SK-N-SH treated with all-trans-retinoic acid at 6 μM for 48 hours (cell line): ENCODE measurements around the gene LPIN3.

Source experiments
- ATAC-seq: fragments of 200-7000 bp; cut with Tn5 transposase; 3 replicates; pipeline ENCODE4 v1.9.1; 2020; ENCODE audit warnings: mild to moderate bottlenecking, moderate library complexity
- ARNTL ChIP-seq: fragments of 450-650 bp; formaldehyde crosslinking; IDR thresholded peaks from 2 replicates; pipeline ENCODE4 v1.5.0; 2020; ENCODE audit warnings: low read depth, mild to moderate bottlenecking, moderate library complexity, borderline replicate concordance
- BACH2 ChIP-seq: fragments of 250-450 bp; sonication (Bioruptor Pico); IDR thresholded peaks from 2 replicates; pipeline ENCODE4 v1.9.0; 2021; ENCODE audit warnings: mild to moderate bottlenecking, borderline replicate concordance
- CSDC2 ChIP-seq: fragments of 250-450 bp; sonication (Bioruptor Pico); IDR thresholded peaks from 2 replicates; pipeline ENCODE4 v1.5.0; 2020; ENCODE audit warnings: mild to moderate bottlenecking, moderate library complexity
- ESRRG ChIP-seq: fragments of 250-450 bp; sonication (Bioruptor Pico); IDR thresholded peaks from 2 replicates; pipeline ENCODE4 v1.6.1; 2021; ENCODE audit warnings: mild to moderate bottlenecking
- GLIS3 ChIP-seq: fragments of 250-450 bp; sonication (Bioruptor Pico); IDR thresholded peaks from 2 replicates; pipeline ENCODE4 v1.5.0; 2020; ENCODE audit warnings: mild to moderate bottlenecking, moderate library complexity
- ISL1 ChIP-seq: fragments of 250-450 bp; sonication (Bioruptor Pico); IDR thresholded peaks from 2 replicates; pipeline ENCODE4 v2.1.2; 2022; ENCODE audit warnings: mild to moderate bottlenecking, moderate library complexity
- OSR1 ChIP-seq: fragments of 250-450 bp; sonication (Bioruptor Pico); IDR thresholded peaks from 2 replicates; pipeline ENCODE4 v1.8.0; 2022; ENCODE audit warnings: moderate library complexity, mild to moderate bottlenecking, inconsistent platforms
- PPARA ChIP-seq: fragments of 250-450 bp; sonication (Bioruptor Pico); IDR thresholded peaks from 2 replicates; pipeline ENCODE4 v1.5.0; 2020; ENCODE audit warnings: mild to moderate bottlenecking, borderline replicate concordance
- RARB ChIP-seq: fragments of 250-450 bp; sonication (Bioruptor Pico); IDR thresholded peaks from 2 replicates; pipeline ENCODE4 v1.8.0; 2021; ENCODE audit warnings: mild to moderate bottlenecking, moderate library complexity
- SNAI2 ChIP-seq: fragments of 250-450 bp; sonication (Bioruptor Pico); IDR thresholded peaks from 2 replicates; pipeline ENCODE4 v1.5.0; 2020; ENCODE audit warnings: mild to moderate bottlenecking, moderate library complexity
- TOX ChIP-seq: fragments of 250-450 bp; sonication (Bioruptor Pico); IDR thresholded peaks from 2 replicates; pipeline ENCODE4 v1.8.0; 2021; ENCODE audit warnings: mild to moderate bottlenecking, moderate library complexity, borderline replicate concordance
- ZC3H10 ChIP-seq: fragments of 250-450 bp; sonication (Bioruptor Pico); IDR thresholded peaks from 2 replicates; pipeline ENCODE4 v1.5.1; 2021; ENCODE audit warnings: mild to moderate bottlenecking, moderate library complexity
- ZFP30 ChIP-seq: fragments of 450-650 bp; formaldehyde crosslinking; IDR thresholded peaks from 2 replicates; pipeline ENCODE4 v1.5.0; 2022; ENCODE audit warnings: mild to moderate bottlenecking, moderate library complexity
- ZNF565 ChIP-seq: fragments of 450-650 bp; formaldehyde crosslinking; conservative IDR thresholded peaks from 2 replicates; pipeline ENCODE4 v1.5.0; 2020; ENCODE audit warnings: low read depth, mild to moderate bottlenecking, moderate library complexity
- ZNF70 ChIP-seq: fragments of 450-650 bp; formaldehyde crosslinking; IDR thresholded peaks from 2 replicates; pipeline ENCODE4 v1.5.0; 2020; ENCODE audit warnings: mild to moderate bottlenecking, moderate library complexity
- ZNF8 ChIP-seq: fragments of 450-650 bp; formaldehyde crosslinking; IDR thresholded peaks from 2 replicates; pipeline ENCODE4 v1.5.0; 2020; ENCODE audit warnings: mild to moderate bottlenecking, moderate library complexity
- TF ChIP-seq, protein P1 (sequence below): fragments of 250-450 bp; sonication (Bioruptor Pico); IDR thresholded peaks from 2 replicates; pipeline ENCODE4 v1.5.1; 2020; ENCODE audit warnings: low read depth, mild to moderate bottlenecking, moderate library complexity
- TF ChIP-seq, protein P2 (sequence below): fragments of 250-450 bp; sonication (Bioruptor Pico); IDR thresholded peaks from 2 replicates; pipeline ENCODE4 v1.8.0; 2020; ENCODE audit warnings: mild to moderate bottlenecking, moderate library complexity, borderline replicate concordance
- TF ChIP-seq, protein P3 (sequence below): fragments of 250-450 bp; sonication (Bioruptor Pico); IDR thresholded peaks from 2 replicates; pipeline ENCODE4 v1.5.1; 2021; ENCODE audit warnings: mild to moderate bottlenecking, moderate library complexity
- TF ChIP-seq, protein P4 (sequence below): fragments of 250-450 bp; sonication (Bioruptor Pico); IDR thresholded peaks from 2 replicates; pipeline ENCODE4 v1.5.0; 2020; ENCODE audit warnings: mild to moderate bottlenecking, moderate library complexity

LPIN3 gene

GRCh38 chr20:41300886-41301285, 39.7 kb upstream of the LPIN3 start:
- TF ChIP-seq GLIS3: no peak
- TF ChIP-seq SNAI2 (CRISPR knock-in tag): no peak
- TF ChIP-seq ISL1 (CRISPR knock-in tag): no peak
- TF ChIP-seq ZC3H10 (CRISPR knock-in tag): no peak
- no peak for TF ChIP-seq ZNF70
- no peak for TF ChIP-seq ESRRG (CRISPR knock-in tag)
- TF ChIP-seq ZNF565 (CRISPR knock-in tag): no peak
- TF ChIP-seq OSR1 (CRISPR knock-in tag): no peak
- TF ChIP-seq CSDC2 (CRISPR knock-in tag): no peak
- TF ChIP-seq, protein P1, sequence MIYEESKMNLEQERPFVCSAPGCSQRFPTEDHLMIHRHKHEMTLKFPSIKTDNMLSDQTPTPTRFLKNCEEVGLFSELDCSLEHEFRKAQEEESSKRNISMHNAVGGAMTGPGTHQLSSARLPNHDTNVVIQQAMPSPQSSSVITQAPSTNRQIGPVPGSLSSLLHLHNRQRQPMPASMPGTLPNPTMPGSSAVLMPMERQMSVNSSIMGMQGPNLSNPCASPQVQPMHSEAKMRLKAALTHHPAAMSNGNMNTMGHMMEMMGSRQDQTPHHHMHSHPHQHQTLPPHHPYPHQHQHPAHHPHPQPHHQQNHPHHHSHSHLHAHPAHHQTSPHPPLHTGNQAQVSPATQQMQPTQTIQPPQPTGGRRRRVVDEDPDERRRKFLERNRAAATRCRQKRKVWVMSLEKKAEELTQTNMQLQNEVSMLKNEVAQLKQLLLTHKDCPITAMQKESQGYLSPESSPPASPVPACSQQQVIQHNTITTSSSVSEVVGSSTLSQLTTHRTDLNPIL (CRISPR knock-in tag): no peak
- TF ChIP-seq, protein P2, sequence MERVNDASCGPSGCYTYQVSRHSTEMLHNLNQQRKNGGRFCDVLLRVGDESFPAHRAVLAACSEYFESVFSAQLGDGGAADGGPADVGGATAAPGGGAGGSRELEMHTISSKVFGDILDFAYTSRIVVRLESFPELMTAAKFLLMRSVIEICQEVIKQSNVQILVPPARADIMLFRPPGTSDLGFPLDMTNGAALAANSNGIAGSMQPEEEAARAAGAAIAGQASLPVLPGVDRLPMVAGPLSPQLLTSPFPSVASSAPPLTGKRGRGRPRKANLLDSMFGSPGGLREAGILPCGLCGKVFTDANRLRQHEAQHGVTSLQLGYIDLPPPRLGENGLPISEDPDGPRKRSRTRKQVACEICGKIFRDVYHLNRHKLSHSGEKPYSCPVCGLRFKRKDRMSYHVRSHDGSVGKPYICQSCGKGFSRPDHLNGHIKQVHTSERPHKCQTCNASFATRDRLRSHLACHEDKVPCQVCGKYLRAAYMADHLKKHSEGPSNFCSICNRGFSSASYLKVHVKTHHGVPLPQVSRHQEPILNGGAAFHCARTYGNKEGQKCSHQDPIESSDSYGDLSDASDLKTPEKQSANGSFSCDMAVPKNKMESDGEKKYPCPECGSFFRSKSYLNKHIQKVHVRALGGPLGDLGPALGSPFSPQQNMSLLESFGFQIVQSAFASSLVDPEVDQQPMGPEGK: no peak
- no peak for TF ChIP-seq RARB (CRISPR knock-in tag)
- TF ChIP-seq, protein P3, sequence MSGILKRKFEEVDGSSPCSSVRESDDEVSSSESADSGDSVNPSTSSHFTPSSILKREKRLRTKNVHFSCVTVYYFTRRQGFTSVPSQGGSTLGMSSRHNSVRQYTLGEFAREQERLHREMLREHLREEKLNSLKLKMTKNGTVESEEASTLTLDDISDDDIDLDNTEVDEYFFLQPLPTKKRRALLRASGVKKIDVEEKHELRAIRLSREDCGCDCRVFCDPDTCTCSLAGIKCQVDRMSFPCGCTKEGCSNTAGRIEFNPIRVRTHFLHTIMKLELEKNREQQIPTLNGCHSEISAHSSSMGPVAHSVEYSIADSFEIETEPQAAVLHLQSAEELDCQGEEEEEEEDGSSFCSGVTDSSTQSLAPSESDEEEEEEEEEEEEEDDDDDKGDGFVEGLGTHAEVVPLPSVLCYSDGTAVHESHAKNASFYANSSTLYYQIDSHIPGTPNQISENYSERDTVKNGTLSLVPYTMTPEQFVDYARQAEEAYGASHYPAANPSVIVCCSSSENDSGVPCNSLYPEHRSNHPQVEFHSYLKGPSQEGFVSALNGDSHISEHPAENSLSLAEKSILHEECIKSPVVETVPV (CRISPR knock-in tag): no peak
- TF ChIP-seq TOX (CRISPR knock-in tag): no peak
- TF ChIP-seq, all 23 proteins: peak for 0
- ATAC-seq: no peak

DNA sequence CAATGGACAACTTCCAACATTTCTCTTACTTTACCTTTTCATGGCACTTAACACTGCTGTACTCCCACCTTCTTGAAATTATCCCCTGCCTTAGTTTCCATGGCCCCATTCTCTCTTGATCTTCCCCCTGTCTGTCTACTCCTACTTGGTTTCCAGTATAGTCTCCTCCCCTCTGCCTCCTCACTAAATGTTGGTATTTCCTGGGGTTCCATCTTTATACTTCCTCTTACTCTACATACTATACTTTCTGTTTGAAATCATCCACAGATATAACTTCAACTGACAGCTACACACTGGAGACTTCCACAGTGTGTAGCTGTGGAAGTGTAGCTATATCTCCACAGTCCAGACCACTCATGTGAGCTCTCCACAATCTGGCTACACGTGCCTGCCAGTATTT, 36.6 kb upstream of the LPIN3 start:
- no peak for ATAC-seq
- TF ChIP-seq ESRRG (CRISPR knock-in tag) (no peak), ARNTL (no peak), ZNF8 (CRISPR knock-in tag) (no peak), ZNF565 (CRISPR knock-in tag) (no peak), SNAI2 (CRISPR knock-in tag) (no peak), ZC3H10 (CRISPR knock-in tag) (no peak), TOX (CRISPR knock-in tag) (no peak), BACH2 (CRISPR knock-in tag) (no peak), CSDC2 (CRISPR knock-in tag) (no peak), ZFP30 (CRISPR knock-in tag) (no peak), PPARA (CRISPR knock-in tag) (no peak), ISL1 (CRISPR knock-in tag) (no peak), ZNF70 (no peak)
- TF ChIP-seq, protein P4, sequence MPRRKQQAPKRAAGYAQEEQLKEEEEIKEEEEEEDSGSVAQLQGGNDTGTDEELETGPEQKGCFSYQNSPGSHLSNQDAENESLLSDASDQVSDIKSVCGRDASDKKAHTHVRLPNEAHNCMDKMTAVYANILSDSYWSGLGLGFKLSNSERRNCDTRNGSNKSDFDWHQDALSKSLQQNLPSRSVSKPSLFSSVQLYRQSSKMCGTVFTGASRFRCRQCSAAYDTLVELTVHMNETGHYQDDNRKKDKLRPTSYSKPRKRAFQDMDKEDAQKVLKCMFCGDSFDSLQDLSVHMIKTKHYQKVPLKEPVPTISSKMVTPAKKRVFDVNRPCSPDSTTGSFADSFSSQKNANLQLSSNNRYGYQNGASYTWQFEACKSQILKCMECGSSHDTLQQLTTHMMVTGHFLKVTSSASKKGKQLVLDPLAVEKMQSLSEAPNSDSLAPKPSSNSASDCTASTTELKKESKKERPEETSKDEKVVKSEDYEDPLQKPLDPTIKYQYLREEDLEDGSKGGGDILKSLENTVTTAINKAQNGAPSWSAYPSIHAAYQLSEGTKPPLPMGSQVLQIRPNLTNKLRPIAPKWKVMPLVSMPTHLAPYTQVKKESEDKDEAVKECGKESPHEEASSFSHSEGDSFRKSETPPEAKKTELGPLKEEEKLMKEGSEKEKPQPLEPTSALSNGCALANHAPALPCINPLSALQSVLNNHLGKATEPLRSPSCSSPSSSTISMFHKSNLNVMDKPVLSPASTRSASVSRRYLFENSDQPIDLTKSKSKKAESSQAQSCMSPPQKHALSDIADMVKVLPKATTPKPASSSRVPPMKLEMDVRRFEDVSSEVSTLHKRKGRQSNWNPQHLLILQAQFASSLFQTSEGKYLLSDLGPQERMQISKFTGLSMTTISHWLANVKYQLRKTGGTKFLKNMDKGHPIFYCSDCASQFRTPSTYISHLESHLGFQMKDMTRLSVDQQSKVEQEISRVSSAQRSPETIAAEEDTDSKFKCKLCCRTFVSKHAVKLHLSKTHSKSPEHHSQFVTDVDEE: no peak
- TF ChIP-seq, protein P2: no peak
- TF ChIP-seq, all 23 proteins: peak for 0

DNA sequence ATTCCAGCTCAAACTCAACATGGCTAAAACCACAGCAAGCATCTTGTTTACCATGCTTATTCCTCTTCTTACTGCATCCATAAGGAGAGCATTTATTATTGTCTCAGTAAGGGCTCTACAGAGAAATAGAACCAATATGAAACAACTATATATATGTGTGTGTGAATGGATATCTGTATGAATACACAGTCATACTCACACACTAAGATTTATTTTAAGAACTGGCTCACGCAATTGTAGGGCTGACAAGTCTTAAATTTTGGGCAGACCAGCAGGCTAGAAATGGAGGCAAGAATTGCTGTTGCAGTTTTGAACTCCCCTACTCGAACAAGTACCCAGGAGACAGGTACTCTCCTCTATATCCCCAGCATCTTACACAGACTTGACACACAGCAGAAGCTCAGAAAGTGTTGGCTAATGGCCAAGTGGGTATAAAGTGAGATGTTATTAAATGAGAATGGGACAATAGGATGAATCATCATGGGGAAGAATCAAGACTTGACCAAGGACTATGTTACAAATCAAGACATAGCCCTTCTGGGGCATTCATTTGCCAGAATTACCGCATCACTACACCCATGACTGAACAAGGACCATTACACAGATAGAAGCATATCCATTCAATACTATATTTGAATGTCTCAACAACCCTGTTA, 36.1 kb upstream of the LPIN3 start:
- no peak for ATAC-seq
- no peak for TF ChIP-seq ZNF70
- no peak for TF ChIP-seq BACH2 (CRISPR knock-in tag)
